GM21360 (cell line): ENCODE measurements around the gene PTPRE.

Source experiments
- ATAC-seq: cut with Tn5 transposase; IDR thresholded peaks from one replicate; pipeline ENCODE4 v1.9.1; 2021; ENCODE audit warnings: mild to moderate bottlenecking, moderate library complexity; ENCODE audit not compliant: unreplicated experiment

The PTPRE gene

GRCh38 chr10:127949831-127950230, 42.9 kb downstream of the PTPRE start:
- no peak for ATAC-seq

GRCh38 chr10:127951861-127952574, 45.1 kb downstream of the PTPRE start:
- no peak for ATAC-seq

DNA sequence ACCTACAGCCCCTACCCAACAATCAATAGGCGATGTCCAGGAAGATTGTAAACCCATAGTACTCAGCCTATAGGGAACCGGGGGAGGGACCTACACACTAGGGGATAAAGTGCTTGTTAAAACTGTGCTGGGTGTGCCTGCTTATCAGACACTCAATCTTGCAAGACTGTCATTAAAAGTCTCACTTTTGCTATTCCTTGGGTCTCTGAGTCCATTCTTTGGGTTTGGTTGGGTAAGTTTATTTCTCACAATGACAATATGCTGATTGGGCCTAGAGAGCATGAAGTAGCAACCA, 45.6 kb downstream of the PTPRE start:
- ATAC-seq, result no peak

- ATAC-seq, result no peak
These were observed 46.0 kb downstream of the PTPRE start for GRCh38 chr10:127952918-127953317.

DNA sequence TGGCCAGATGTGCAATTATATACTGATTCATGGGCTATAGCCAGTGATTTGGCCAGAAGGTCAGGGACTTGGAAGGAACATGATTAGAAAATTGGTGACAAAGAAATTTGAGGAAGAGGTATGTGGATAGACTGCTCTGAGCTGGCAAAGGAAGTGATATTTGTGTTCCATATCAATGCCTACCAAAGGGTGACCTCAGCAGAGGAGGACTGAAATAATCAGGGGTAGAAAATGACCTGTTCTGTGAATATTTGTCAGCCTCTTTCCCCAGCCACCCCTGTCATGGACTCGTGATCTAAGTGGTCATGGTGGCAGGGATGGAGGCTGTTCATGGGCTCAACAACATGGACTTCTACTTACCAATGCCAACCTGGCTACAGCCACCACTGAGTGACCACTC, 47.0 kb downstream of the PTPRE start:
- no peak for ATAC-seq

DNA sequence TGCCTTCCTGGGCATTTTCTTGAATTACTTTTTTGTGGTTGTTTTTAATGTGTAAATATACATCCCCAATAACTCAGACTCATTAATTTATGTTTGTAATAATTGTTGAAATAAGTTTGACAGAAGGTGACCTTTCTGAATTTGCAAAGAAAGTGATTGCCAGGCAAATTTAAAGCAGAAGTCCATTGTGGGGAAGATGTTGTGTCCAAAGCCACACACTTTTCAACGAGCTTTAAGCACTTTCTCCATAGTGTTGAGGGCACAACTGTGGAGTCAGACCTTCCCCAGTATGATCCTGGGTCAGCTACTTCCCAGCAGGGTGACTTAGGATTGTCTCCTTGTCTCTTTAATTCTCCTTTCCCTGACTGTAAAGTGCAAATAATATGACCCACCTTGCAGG, 52.5 kb downstream of the PTPRE start:
- no peak for ATAC-seq

DNA sequence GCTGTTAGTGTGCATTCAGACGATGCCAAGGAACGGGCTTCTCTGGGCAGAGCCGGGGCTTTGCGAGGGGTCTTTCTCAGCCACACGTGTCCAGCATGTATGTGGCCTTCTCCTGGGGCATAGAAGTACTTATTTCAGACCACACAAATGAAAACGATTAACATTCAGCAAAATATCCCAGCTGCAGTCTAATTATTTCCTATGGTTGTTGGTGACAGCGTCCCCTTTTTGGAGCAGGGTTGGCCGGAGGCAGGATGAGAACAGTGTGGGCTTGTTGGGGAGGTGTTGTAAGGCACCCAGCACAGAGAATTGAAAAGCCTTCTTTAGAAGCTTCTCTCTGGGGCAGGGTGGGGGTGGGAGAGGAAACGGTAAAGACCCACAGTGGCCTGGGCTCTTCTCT, 54.2 kb downstream of the PTPRE start:
- ATAC-seq, result no peak

DNA sequence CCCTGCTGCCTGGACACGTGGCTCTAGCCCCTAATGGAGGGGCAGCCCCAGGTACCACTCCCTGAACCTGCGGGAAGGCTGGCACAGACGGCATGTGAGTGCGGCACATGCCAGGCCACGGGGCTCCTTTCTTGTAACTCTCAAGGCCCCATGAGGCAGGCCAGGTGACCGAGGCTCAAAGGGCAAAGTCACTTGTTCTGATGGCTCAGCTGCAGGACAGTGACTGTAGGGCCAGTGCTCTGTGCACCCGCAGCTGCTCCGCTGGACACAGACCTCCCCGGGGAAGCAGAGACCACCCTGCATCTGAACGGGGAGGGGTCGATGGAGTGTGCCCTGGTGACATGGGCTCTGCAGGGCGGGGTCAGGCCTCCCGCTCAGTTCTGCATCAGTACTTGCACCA, 55.3 kb downstream of the PTPRE start:
- no peak for ATAC-seq

- ATAC-seq, result no peak
These were observed 56.2 kb downstream of the PTPRE start for GRCh38 chr10:127963136-127963535.

- ATAC-seq, result no peak
These were observed 57.7 kb downstream of the PTPRE start for GRCh38 chr10:127964621-127965020.

DNA sequence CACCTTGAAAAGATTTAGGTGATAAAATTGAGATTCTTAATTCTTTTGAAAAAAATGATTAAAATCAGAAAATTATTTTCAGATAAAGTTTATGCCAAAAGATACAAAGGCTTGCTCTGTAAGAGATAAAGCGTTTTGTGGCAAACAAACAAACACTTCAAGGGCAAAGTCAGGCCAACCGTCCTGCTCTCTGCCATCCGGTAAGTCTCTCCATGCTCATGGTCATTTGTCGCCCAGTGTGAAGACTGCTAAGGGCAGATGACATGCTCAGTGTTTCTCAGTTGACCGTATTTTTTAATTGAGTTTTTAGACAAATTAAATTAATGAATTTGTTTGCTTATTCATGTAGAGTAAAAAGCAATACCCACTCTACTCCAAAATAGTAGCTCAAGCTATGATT, 60.0 kb downstream of the PTPRE start:
- no peak for ATAC-seq

DNA sequence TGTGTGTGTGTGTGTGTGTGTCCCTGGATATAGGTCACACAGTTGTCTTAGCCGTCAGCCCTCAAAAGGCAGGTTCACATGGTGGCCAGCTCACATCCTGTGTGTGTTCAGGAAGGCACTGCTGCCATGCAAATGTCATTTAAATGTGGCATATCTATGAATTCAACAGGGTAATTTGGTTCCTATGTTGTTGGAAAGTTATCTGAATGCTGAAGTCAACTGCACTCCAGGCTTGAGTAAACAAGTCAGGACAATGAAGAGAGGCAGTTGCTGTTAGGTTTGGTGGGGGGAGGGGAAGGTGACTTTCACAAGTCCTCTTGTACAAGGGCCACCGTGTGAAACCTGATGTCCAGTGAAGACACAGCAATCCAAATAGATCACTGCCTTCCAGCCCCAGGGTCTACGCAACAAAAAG, 61.1 kb downstream of the PTPRE start:
- no peak for ATAC-seq

- ATAC-seq, result no peak
These were observed 61.8 kb downstream of the PTPRE start for GRCh38 chr10:127968659-127969058.

GRCh38 chr10:127971101-127971946, 64.4 kb downstream of the PTPRE start:
- ATAC-seq, result no peak

DNA sequence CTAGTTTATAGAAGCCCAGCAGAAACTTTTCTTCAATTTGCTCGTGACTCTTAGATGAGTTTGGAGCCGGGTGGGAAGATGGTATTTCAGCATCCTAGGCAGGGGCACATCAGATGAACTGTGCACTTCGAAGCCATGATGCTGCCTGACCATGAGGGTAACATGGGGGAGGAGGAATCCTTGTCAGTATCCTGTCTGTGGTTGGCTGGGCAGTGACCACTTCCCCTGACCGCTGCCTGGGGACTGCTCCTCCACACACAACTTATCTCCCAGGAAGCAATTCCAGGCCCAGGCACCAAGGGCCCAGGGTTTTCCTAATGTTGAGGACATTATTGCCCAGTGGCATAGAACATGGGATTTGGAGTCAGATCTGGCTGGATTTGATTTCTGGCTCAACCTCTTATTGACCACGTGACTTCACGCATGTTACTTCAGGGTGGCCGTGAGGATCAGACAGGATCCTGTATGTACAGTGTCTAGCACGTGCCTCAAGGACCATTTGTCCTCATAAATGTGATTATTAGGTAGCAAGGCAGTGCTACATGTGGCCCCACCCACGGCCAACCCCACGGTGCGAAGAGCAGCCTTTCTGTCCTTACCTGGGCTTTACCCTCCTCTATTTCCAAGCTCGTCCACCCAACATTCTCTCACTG, 65.2 kb downstream of the PTPRE start:
- ATAC-seq, result no peak

- ATAC-seq, result no peak
These were observed 66.0 kb downstream of the PTPRE start for GRCh38 chr10:127972751-127973357.

DNA sequence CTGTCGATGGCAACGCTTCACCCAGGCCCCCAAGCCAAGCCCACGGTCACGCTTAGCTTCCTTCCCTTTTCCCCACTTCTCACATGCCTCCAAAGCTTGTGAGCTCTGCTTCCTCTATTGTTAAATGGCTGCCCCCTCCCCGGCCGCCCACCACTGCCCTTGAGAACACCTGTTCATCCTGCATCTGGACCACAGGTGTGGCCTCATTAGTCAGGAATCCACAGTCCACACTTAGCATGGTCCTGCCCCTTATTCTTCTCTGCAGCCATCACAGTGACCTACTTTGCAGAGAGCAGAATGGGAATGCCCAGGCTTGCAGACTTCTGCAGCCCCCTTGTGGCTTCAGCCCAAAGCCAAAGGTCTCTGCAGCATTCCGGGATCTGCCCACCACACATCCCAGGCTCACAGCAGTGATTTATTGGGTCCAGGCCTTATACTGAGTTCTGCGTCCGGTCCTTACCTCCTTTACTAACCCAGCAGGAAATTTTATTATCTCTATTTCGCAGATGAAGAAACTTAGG, 66.9 kb downstream of the PTPRE start:
- no peak for ATAC-seq

- no peak for ATAC-seq
These were observed 68.0 kb downstream of the PTPRE start for GRCh38 chr10:127974911-127975310.

- no peak for ATAC-seq
These were observed 69.4 kb downstream of the PTPRE start for GRCh38 chr10:127976286-127976685.

DNA sequence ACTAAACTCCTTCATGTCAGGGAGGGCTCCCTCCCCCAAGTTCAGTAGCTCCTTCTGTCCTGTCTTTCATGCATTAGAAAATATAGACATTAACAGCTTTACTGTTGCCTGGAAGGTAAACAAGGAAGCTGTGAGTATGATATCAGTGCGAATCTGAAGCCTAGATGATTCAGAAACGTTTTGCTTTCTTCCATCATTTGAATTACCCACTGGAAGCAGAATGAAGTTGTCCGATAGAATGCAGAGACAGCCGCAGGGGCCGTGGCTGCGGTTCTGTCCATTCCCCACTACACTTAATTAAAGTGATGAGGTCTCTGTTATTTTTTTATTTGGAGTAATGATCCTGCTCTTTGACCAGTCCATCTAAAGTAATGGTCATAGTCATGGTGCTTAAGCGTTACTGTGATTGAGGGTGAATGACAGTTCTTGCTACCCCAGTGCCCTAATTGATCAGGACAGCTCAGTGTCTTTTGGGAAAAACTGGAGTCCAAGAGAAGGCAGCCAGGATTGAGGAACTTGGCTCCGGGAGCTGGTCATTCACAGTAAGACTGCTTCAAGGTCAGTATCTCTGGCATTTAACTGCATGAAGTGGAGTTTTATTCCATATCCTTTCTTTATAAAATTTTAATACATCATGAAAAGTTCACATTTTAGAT, 69.9 kb downstream of the PTPRE start:
- ATAC-seq, result no peak
